Measurements from ENCODE around the gene DLL3. TPM values are rescaled to one million over a fixed set of nuclear protein-coding genes. Genes with fewer than 3 reads are reported as not detected.

Gene DLL3
- total and polyA plus RNA-seq, 9 of the 15 experiments (the other 6 are each of a cell fraction or from before 2014, with no cell fraction given) = 0.80 to 6.3 (median 1.2) TPM

- no peak for TF ChIP-seq ZFP91 (CRISPR knock-in tag; IDR thresholded peaks at IDR 0.05)
- TF ChIP-seq TCF7 (IDR thresholded peaks at IDR 0.05; ENCODE audit: borderline replicate concordance) = no peak
- no peak for TF ChIP-seq ZNF280A (IDR thresholded peaks at IDR 0.05; ENCODE audit: low read depth, partially characterized antibody)
- TF ChIP-seq ZNF507 (tag; conservative IDR thresholded peaks at IDR 0.05) = no peak
- TF ChIP-seq ELK1 (CRISPR knock-in tag; IDR thresholded peaks at IDR 0.05) = no peak
- TF ChIP-seq DNMT1 (IDR thresholded peaks at IDR 0.05) = peak; percentile 82; the same call in 1 of the 2 replicates
- no peak for TF ChIP-seq NCOR1 (IDR thresholded peaks at IDR 0.05)
- peak; percentile 61 for TF ChIP-seq EP300 (IDR thresholded peaks at IDR 0.05; ENCODE audit: low read length)
- TF ChIP-seq HINFP (tag; conservative IDR thresholded peaks at IDR 0.05; ENCODE audit: low read depth) = no peak
- peak; percentile 86; the same call in 1 of the 2 replicates for TF ChIP-seq RNF2 (IDR thresholded peaks at IDR 0.05)
- no peak for TF ChIP-seq ZNF165 (CRISPR knock-in tag; IDR thresholded peaks at IDR 0.05; ENCODE audit: borderline replicate concordance)
- TF ChIP-seq ZZZ3 (IDR thresholded peaks at IDR 0.05) = no peak
- peak; percentile 48 for TF ChIP-seq TCF3 (CRISPR knock-in tag; IDR thresholded peaks at IDR 0.05)
- TF ChIP-seq ZNF512 (tag; IDR thresholded peaks at IDR 0.05) = no peak
- no peak for TF ChIP-seq HOMEZ (CRISPR knock-in tag; IDR thresholded peaks at IDR 0.05)
- 0 out of 2 replicates have a peak, but pooled peaks have one; percentile 27 for TF ChIP-seq GABPA (tag; conservative IDR thresholded peaks at IDR 0.05; ENCODE audit: low read depth)
- TF ChIP-seq ZBED1 (IDR thresholded peaks at IDR 0.05) = no peak
- no peak for TF ChIP-seq SAFB (IDR thresholded peaks at IDR 0.05; ENCODE audit: borderline replicate concordance, low read depth, low read length)
Measured at GRCh38 chr19:39480337-39481228, 18.2 kb upstream of the DLL3 start, which contains the start of gene TIMM50 (continued).

All from K562 (cell line).